ENCODE results near the gene MGAT4B. TPM values are rescaled to one million over a fixed set of nuclear protein-coding genes. Genes with fewer than 3 reads are reported as not detected.

MGAT4B gene
- total and polyA plus RNA-seq, 4 donors, result 42.0 to 156 (median 83.7) TPM

DNA sequence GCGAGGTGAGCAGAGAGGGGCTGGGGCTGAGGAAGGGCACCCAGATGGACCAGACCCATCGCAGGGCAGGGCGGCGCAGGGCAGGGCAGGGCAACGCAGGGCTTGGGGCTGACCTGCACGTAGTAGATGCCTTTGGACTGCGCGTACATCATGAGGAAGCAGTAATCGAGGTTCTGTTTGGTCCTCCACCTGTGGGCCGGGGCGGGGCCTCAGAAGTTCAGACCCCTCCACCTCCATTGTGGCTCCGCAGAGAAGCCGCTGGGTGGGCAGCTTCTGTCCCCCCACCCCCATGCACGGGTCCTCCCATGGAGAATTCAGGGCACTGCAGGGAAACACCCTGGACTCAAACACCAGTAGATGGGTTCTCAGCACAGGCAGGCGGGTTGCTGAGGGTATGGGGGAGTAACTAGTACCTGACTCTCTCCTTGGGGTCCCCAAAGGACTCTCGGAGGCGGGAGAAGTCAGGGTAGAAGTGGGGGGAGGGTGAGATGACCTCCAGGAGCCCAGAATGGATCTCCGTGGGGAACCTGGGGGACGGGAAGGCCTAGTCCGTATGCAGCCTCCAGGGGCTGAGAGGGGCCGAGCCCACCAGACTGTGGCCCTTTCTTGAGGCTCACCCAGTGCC is 6.5 kb downstream of the MGAT4B start:
- WGBS, result 93% methylated on average over 21 of the region's 21 CpGs
- H3K27ac ChIP-seq (ENCODE audit: low read depth in 1 of 2, low read length in 2 of 2), result no peak overlapping the region
- H3K4me3 ChIP-seq (ENCODE audit: low read depth in 1 of 3, low read length in 3 of 3), result no peak overlapping the region
- H3K9ac ChIP-seq (ENCODE audit: low read depth in 1 of 2, low read length in 2 of 2), result no peak overlapping the region
- DNase-seq (ENCODE audit: low spot score), result no peak
- H3K4me1 ChIP-seq (ENCODE audit: control insufficient read depth in 4 of 4, insufficient read depth in 4 of 4, low read length in 3 of 4), result peaks cover 21 to 57% (median 38%) of the 10 kb centered on the region in 4 donors
- H3K27me3 ChIP-seq (ENCODE audit: control insufficient read depth in 4 of 4, insufficient read depth in 4 of 4, low read length in 3 of 4), result no peaks in the 10 kb centered on the region
- peaks cover 19 to 31% (median 25%) of the 10 kb centered on the region in 4 donors for H3K36me3 ChIP-seq (ENCODE audit: control insufficient read depth in 4 of 4, insufficient read depth in 3 of 4, low read depth in 1 of 4, low read length in 3 of 4)
- TF ChIP-seq, protein P1, sequence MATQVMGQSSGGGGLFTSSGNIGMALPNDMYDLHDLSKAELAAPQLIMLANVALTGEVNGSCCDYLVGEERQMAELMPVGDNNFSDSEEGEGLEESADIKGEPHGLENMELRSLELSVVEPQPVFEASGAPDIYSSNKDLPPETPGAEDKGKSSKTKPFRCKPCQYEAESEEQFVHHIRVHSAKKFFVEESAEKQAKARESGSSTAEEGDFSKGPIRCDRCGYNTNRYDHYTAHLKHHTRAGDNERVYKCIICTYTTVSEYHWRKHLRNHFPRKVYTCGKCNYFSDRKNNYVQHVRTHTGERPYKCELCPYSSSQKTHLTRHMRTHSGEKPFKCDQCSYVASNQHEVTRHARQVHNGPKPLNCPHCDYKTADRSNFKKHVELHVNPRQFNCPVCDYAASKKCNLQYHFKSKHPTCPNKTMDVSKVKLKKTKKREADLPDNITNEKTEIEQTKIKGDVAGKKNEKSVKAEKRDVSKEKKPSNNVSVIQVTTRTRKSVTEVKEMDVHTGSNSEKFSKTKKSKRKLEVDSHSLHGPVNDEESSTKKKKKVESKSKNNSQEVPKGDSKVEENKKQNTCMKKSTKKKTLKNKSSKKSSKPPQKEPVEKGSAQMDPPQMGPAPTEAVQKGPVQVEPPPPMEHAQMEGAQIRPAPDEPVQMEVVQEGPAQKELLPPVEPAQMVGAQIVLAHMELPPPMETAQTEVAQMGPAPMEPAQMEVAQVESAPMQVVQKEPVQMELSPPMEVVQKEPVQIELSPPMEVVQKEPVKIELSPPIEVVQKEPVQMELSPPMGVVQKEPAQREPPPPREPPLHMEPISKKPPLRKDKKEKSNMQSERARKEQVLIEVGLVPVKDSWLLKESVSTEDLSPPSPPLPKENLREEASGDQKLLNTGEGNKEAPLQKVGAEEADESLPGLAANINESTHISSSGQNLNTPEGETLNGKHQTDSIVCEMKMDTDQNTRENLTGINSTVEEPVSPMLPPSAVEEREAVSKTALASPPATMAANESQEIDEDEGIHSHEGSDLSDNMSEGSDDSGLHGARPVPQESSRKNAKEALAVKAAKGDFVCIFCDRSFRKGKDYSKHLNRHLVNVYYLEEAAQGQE (IDR thresholded peaks at IDR 0.05), result no peak
- no peak for TF ChIP-seq GABPA (IDR thresholded peaks at IDR 0.05 in 1 of 2, conservative IDR thresholded peaks at IDR 0.05 in 1 of 2)
- TF ChIP-seq NR2F2 (IDR thresholded peaks at IDR 0.05), result no peak
- no peak for TF ChIP-seq TAF1 (conservative IDR thresholded peaks at IDR 0.05)
- TF ChIP-seq, protein P2, sequence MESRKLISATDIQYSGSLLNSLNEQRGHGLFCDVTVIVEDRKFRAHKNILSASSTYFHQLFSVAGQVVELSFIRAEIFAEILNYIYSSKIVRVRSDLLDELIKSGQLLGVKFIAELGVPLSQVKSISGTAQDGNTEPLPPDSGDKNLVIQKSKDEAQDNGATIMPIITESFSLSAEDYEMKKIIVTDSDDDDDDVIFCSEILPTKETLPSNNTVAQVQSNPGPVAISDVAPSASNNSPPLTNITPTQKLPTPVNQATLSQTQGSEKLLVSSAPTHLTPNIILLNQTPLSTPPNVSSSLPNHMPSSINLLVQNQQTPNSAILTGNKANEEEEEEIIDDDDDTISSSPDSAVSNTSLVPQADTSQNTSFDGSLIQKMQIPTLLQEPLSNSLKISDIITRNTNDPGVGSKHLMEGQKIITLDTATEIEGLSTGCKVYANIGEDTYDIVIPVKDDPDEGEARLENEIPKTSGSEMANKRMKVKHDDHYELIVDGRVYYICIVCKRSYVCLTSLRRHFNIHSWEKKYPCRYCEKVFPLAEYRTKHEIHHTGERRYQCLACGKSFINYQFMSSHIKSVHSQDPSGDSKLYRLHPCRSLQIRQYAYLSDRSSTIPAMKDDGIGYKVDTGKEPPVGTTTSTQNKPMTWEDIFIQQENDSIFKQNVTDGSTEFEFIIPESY (IDR thresholded peaks at IDR 0.05), result no peak
- TF ChIP-seq, protein P3, sequence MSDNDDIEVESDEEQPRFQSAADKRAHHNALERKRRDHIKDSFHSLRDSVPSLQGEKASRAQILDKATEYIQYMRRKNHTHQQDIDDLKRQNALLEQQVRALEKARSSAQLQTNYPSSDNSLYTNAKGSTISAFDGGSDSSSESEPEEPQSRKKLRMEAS (IDR thresholded peaks at IDR 0.05), result no peak
- no peak for TF ChIP-seq HNF4G (IDR thresholded peaks at IDR 0.05)
- TF ChIP-seq, protein P4, sequence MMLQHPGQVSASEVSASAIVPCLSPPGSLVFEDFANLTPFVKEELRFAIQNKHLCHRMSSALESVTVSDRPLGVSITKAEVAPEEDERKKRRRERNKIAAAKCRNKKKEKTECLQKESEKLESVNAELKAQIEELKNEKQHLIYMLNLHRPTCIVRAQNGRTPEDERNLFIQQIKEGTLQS (IDR thresholded peaks at IDR 0.05), result no peak
- no peak for TF ChIP-seq HNF4A (conservative IDR thresholded peaks at IDR 0.05)
- TF ChIP-seq EGR1 (IDR thresholded peaks at IDR 0.05; ENCODE audit: low read depth in 2 of 2), result no peak
- TF ChIP-seq JUND (IDR thresholded peaks at IDR 0.05), result no peak
- no peaks in the 10 kb centered on the region for H3K9me3 ChIP-seq (ENCODE audit: control insufficient read depth in 4 of 4, low read length in 3 of 4)

DNA sequence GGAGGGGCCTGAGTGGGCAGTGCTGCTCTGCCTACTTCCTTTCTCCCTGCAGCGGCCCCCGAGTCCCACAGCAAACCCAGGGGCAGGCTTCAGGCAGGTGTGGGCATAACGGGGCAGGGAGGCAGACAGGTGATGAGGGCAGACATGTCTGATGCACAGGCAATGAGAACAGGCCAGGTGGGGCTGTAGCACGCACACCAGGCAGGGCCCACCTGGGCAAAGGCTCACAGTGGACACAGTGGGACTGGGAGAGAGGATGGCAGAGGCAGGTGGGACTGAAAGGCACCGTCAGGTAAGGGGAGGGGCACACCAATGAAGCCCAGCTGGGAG is 7.1 kb downstream of the MGAT4B start:
- H3K4me1 ChIP-seq (ENCODE audit: control insufficient read depth in 4 of 4, insufficient read depth in 4 of 4, low read length in 3 of 4), result peaks cover 20 to 57% (median 37%) of the 10 kb centered on the region in 4 donors
- no peak for DNase-seq (ENCODE audit: low spot score)
- no peak overlapping the region for H3K4me3 ChIP-seq (ENCODE audit: low read depth in 1 of 3, low read length in 3 of 3)
- H3K9ac ChIP-seq (ENCODE audit: low read depth in 1 of 2, low read length in 2 of 2), result no peak overlapping the region
- H3K27ac ChIP-seq (ENCODE audit: low read depth in 1 of 2, low read length in 2 of 2), result no peak overlapping the region
- H3K36me3 ChIP-seq (ENCODE audit: control insufficient read depth in 4 of 4, insufficient read depth in 3 of 4, low read depth in 1 of 4, low read length in 3 of 4), result peaks cover 19 to 31% (median 25%) of the 10 kb centered on the region in 4 donors
- no peaks in the 10 kb centered on the region for H3K27me3 ChIP-seq (ENCODE audit: control insufficient read depth in 4 of 4, insufficient read depth in 4 of 4, low read length in 3 of 4)
- 92% methylated on average over 5 of the region's 5 CpGs for WGBS
- no peaks in the 10 kb centered on the region for H3K9me3 ChIP-seq (ENCODE audit: control insufficient read depth in 4 of 4, low read length in 3 of 4)
- TF ChIP-seq JUND (IDR thresholded peaks at IDR 0.05) (no peak), SP1 (IDR thresholded peaks at IDR 0.05) (no peak), RAD21 (IDR thresholded peaks at IDR 0.05) (no peak), TAF1 (conservative IDR thresholded peaks at IDR 0.05) (no peak), RXRA (IDR thresholded peaks at IDR 0.05) (no peak), NR2F2 (IDR thresholded peaks at IDR 0.05) (no peak), EGR1 (IDR thresholded peaks at IDR 0.05; ENCODE audit: low read depth in 2 of 2) (no peak), HNF4G (IDR thresholded peaks at IDR 0.05) (no peak)
- TF ChIP-seq, protein P4 (IDR thresholded peaks at IDR 0.05), result no peak
- TF ChIP-seq, protein P1 (IDR thresholded peaks at IDR 0.05), result no peak
- TF ChIP-seq, protein P5, sequence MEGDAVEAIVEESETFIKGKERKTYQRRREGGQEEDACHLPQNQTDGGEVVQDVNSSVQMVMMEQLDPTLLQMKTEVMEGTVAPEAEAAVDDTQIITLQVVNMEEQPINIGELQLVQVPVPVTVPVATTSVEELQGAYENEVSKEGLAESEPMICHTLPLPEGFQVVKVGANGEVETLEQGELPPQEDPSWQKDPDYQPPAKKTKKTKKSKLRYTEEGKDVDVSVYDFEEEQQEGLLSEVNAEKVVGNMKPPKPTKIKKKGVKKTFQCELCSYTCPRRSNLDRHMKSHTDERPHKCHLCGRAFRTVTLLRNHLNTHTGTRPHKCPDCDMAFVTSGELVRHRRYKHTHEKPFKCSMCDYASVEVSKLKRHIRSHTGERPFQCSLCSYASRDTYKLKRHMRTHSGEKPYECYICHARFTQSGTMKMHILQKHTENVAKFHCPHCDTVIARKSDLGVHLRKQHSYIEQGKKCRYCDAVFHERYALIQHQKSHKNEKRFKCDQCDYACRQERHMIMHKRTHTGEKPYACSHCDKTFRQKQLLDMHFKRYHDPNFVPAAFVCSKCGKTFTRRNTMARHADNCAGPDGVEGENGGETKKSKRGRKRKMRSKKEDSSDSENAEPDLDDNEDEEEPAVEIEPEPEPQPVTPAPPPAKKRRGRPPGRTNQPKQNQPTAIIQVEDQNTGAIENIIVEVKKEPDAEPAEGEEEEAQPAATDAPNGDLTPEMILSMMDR (IDR thresholded peaks at IDR 0.05; ENCODE audit: low read depth, low read length, missing input control), result no peak
- TF ChIP-seq, protein P3 (IDR thresholded peaks at IDR 0.05), result no peak
- TF ChIP-seq, protein P2 (IDR thresholded peaks at IDR 0.05), result no peak
